Stimulated activated CD4-positive, alpha-beta T cell treated with anti-CD3 and anti-CD28 coated beads, TNF-alpha, amount 100 ng/mL, for 48 hours (primary cell): Measurements from ENCODE around the gene TAF1L.
"Not testable (repeated sequence)": the region's sequence is repeated elsewhere in the genome, so short reads cannot be mapped to it uniquely, and the experiment has no call there.

ENCODE experiments used
- DNase-seq, 3 donors: peaks; one replicate each; pipeline ENCODE4 v3.0.0-alpha.2; 2020; ENCODE audit warnings: low read depth in 3 of 3

Gene TAF1L, protein sequence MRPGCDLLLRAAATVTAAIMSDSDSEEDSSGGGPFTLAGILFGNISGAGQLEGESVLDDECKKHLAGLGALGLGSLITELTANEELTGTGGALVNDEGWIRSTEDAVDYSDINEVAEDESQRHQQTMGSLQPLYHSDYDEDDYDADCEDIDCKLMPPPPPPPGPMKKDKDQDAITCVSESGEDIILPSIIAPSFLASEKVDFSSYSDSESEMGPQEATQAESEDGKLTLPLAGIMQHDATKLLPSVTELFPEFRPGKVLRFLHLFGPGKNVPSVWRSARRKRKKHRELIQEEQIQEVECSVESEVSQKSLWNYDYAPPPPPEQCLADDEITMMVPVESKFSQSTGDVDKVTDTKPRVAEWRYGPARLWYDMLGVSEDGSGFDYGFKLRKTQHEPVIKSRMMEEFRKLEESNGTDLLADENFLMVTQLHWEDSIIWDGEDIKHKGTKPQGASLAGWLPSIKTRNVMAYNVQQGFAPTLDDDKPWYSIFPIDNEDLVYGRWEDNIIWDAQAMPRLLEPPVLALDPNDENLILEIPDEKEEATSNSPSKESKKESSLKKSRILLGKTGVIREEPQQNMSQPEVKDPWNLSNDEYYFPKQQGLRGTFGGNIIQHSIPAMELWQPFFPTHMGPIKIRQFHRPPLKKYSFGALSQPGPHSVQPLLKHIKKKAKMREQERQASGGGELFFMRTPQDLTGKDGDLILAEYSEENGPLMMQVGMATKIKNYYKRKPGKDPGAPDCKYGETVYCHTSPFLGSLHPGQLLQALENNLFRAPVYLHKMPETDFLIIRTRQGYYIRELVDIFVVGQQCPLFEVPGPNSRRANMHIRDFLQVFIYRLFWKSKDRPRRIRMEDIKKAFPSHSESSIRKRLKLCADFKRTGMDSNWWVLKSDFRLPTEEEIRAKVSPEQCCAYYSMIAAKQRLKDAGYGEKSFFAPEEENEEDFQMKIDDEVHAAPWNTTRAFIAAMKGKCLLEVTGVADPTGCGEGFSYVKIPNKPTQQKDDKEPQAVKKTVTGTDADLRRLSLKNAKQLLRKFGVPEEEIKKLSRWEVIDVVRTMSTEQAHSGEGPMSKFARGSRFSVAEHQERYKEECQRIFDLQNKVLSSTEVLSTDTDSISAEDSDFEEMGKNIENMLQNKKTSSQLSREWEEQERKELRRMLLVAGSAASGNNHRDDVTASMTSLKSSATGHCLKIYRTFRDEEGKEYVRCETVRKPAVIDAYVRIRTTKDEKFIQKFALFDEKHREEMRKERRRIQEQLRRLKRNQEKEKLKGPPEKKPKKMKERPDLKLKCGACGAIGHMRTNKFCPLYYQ (N-terminal part only)

DNA sequence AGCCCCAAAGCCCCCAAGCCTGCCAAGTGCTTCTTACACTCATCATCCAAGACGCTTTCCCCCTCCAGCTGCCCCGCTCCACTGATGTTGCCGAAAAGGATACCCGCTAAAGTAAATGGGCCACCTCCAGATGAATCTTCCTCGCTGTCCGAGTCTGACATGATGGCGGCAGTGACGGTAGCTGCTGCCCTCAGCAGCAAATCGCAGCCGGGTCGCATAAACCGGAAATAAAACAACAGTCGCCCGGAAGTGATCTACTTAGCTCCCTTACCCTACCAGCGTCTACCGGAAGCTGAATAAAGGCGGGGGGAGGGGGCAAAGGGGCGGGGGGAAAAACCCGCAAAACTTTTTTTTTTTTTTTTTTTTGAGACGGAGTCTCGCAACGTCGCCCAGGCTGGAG is at the start of gene TAF1L:
TSS of gene TAF1L (minus strand) at position 308 of the 400 bp plus-strand sequence. CDS start at position 218, 90 bp downstream.
- no peak for DNase-seq

DNA sequence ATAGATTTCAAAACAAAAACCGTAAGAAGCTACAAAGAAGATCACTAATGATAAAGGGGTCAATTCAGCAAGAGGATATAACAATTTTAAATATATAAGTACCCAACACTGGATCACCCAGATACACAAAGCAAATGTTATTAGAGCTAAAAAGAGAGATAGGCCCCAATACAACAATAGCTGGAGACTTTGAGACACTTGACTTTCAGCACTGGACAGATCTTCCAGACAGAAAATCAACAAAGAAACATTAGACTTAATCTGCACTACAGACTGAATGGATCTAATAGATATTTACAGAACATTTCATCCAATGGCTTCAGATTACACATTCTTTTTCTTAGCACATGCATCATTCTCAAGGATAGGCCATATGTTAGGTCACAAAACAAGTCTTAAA is 46.3 kb upstream of the TAF1L start:
- no peak for DNase-seq

DNA sequence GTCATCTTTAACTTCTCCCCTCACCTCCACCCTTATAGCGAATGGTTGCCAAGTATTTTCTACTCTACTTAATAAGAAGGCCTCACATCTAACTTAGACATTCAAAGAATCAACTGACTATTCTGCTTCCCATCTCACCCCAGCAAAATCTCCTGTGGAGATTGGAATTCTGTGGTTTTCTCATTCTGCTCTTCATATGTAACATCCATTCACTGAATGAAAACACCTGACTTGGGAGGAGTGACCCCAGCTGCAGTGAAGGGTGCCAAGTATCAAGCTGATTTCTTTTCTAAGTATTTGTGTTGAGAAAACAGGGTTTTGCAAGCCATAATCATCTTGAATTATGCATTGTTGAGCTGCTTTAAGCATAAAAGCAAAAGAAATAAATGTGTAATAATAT is 42.5 kb upstream of the TAF1L start:
- DNase-seq = no peak

GRCh38 chr9:32672469-32672868 is 37.0 kb upstream of the TAF1L start:
- DNase-seq = no peak

DNA sequence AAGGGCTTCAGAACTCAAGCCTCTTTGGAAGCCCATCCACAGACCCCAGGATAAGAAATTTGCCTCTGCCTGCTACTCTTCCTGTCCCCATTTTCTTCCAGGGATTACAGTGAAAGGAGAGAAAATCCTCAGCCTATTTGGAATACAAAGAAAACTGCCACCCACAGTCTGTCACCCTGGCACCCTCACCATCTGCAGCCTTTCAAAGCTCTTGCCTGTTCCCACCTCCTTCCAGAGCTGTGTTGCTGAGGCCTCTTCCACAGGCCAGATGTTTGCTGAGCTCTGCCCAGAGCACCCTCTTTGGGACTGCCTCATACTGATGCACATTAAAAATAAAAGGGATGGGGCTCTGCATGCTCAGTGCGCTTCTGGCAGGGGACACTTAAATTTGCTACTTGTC is 35.9 kb upstream of the TAF1L start:
- DNase-seq = no peak

DNA sequence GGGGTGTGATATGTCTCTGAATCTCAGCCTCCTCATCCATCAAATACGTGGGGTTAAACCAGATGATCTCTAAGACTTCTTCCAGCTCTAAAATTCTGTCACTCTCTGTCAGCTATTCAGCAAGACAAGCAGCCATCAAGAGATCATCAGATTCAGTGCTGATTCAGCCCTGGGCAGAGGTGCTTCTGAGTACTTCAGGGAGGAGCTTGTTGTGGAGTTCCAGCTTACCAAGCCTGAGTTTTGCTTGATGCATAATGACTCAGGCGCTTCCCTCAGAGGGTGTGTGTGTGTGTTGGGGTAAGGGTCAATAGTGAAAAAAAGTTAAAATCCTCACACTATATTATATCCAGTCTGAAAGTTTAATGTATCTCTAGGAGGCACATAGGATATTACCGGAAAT is 29.6 kb upstream of the TAF1L start:
- no peak for DNase-seq

DNA sequence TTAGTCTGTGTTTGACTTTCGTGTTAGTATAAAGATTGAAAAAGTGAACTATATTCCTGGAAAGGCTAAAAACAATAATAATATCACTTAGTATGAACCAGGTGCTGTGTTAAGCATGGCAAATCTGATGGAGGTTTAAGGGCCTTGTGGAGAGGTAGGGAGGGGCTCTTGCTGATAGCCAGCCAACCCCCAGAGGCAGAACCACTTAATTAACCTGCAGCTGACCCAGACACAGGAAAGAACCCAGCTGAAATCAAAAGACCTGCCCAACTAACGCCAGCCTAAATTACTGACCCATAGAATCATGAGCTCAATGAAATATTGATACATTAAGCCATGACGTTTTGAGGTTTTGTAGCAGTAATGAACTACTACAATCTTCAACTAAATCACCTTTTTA is 28.3 kb upstream of the TAF1L start:
- no peak for DNase-seq

DNA sequence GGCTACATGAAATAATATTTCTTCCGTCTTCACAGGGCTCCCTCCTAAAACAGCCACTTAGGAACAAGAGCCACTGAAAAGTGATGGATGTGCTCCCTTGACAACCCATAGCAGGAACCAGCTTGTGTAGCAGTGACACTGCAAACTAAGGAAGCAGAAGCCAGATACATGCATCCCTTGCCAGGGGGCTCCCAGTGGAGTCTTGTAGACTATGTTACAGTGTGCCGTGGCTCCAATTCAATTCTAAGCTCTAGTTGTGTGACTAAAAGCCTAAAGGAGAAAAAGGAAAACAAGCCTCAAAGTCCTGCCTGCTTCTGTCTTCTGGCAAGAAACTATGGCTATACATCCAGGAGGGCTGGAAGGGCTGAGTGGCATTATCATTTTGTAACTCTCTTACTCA is 12.2 kb upstream of the TAF1L start:
- DNase-seq = no peak

DNA sequence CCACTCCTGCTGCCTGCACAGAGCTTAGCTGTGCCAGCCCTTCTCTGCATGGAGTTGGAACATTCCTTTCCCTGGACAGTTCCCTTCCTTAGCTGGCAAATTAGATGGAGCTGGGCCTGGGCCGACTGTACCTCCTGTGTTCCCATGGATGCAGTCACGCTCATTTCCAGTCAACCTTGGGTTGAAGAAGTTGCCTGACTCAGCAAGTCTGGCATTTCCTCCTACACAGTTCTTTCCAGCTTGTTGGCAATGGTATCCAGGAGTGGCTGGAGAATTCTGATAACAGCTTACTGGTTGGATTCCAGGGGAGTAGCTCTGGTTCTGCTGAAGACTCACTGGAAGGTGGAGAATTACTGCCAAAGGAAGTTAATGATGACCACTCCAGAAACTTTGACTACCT is 9.2 kb upstream of the TAF1L start:
- no peak for DNase-seq

GRCh38 chr9:32633151-32633550 is 2.3 kb downstream of the TAF1L start:
- not testable (repeated sequence) for DNase-seq

GRCh38 chr9:32631991-32632390 is 3.5 kb downstream of the TAF1L start:
- no peak for DNase-seq

DNA sequence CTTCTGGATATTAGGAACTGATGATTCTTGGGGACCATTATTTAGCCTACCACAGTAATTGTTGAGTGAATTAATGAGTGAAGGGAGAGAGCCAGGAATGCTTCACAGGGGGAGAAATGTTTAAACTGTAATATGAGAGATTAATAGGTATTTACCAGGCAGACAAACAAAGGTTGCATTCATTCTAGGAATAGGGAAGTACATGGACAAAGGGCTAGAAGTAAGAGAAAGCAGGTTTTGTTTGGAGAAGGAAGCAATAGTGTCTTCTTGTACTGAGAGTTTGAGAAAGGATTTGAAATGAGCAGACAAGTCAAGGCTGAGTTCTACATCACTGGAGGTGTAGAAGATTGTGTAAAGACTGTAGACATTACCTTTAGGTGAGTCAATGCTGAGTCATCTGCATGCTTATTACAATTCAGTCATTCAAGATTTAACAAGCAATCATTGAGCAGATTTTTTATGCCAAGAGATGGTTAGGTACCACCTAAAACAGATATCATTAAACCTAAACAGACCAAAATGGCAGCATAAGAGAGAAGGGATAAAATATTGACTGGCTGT is 8.0 kb downstream of the TAF1L start:
- DNase-seq = no peak

DNA sequence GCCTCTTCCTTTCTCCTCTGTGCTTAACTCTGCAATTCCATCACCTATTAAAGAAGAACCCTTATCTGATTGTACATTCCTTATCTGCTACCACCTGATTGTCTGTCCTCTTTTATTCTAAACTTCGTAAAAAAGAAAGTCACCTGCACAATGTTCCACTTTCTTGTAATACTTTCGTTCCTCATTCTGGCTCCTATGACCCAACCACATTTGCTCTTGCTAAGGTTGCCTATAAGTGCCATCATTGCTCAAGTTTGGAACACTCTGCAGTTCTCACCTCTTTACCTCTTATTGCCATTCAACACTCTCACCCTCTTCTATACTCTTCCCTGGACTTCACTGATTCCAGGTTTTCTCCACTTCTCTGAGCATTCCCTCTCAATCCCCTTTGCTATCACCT is 10.1 kb downstream of the TAF1L start:
- DNase-seq = no peak

GRCh38 chr9:32622948-32623347 is 12.5 kb downstream of the TAF1L start:
- DNase-seq = no peak

- no peak for DNase-seq
Observed at GRCh38 chr9:32618261-32618660, 17.2 kb downstream of the TAF1L start.

DNA sequence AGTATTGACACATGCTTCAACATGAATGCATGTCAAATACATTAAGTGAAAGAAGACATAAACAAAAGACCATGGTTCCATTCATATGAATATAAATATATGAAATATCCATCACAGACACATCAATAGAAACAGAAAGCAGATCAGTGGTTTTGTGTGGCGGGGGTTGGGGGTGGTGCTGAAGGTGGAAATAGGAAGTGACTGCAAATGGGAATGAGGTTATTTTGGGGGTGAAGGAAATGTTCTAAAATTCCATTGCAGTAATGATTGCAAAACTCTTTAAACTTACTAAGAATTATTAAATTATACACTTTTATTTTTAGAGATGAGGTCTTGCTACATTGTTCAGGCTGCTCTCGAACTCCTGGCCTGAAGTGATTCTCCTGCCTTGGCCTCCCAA is 28.7 kb downstream of the TAF1L start:
- no peak for DNase-seq

- DNase-seq = no peak
Observed at GRCh38 chr9:32603914-32604852, 31.3 kb downstream of the TAF1L start.

DNA sequence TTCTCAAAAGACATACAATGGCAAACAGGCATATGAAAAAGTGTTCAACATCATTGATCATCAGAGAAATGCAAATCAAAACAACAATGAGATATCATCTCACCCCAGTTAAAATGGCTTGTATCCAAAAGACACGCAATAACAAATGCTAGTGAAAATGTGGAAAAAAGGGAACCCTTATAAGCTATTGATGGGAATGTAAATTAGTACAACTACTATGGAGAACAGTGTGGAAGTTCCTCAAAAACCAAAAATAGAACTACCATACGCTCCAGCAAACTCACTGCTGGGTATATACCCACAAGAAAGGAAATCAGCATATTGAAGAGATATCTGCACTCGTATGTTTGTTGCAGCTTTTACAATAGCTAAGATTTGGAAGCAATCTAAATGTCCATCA is 36.4 kb downstream of the TAF1L start:
- DNase-seq = not testable (repeated sequence)

GRCh38 chr9:32596936-32597335 is 38.5 kb downstream of the TAF1L start:
- DNase-seq = no peak

GRCh38 chr9:32596096-32596865 is 39.2 kb downstream of the TAF1L start:
- DNase-seq = no peak
